ENCODE data around the gene VPS26A.
A peak's percentile ranks its signal among the peaks of the same experiment; 100 is the strongest.
"Not testable (repeated sequence)": the region's sequence is repeated elsewhere in the genome, so short reads cannot be mapped to it uniquely, and the experiment has no call there.

Gene VPS26A

GRCh38 chr10:69151984-69152383, 28.0 kb downstream of the VPS26A start:
- CTCF ChIA-PET, result interaction anchor here (2.1 kb wide), 1 partner anchor 9 kb away, joined by 6 read pairs; no protein-coding TSS in a partner anchor
- TF ChIP-seq, protein P1, sequence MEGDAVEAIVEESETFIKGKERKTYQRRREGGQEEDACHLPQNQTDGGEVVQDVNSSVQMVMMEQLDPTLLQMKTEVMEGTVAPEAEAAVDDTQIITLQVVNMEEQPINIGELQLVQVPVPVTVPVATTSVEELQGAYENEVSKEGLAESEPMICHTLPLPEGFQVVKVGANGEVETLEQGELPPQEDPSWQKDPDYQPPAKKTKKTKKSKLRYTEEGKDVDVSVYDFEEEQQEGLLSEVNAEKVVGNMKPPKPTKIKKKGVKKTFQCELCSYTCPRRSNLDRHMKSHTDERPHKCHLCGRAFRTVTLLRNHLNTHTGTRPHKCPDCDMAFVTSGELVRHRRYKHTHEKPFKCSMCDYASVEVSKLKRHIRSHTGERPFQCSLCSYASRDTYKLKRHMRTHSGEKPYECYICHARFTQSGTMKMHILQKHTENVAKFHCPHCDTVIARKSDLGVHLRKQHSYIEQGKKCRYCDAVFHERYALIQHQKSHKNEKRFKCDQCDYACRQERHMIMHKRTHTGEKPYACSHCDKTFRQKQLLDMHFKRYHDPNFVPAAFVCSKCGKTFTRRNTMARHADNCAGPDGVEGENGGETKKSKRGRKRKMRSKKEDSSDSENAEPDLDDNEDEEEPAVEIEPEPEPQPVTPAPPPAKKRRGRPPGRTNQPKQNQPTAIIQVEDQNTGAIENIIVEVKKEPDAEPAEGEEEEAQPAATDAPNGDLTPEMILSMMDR (IDR thresholded peaks at IDR 0.05; ENCODE audit: control extremely low read depth, extremely low read depth, low read depth, missing control alignments), result no peak
- POLR2A ChIA-PET, result interaction anchor here (0.6 kb wide), 1 partner anchor 196 kb away, joined by 4 read pairs; the partner anchor contains the start of gene DDX21
- DNase-seq (ENCODE audit: extremely low spot score), result no peak

GRCh38 chr10:69153227-69153626, 29.2 kb downstream of the VPS26A start:
- TF ChIP-seq, protein P1 (IDR thresholded peaks at IDR 0.05; ENCODE audit: control extremely low read depth, extremely low read depth, low read depth, missing control alignments), result no peak
- POLR2A ChIA-PET, result no interaction called here
- DNase-seq (ENCODE audit: extremely low spot score), result no peak
- CTCF ChIA-PET, result interaction anchor here (0.9 to 2.1 kb wide), 3 partner anchors 10 to 172 kb away, joined by 3 to 6 read pairs (median 3); no protein-coding TSS in a partner anchor

DNA sequence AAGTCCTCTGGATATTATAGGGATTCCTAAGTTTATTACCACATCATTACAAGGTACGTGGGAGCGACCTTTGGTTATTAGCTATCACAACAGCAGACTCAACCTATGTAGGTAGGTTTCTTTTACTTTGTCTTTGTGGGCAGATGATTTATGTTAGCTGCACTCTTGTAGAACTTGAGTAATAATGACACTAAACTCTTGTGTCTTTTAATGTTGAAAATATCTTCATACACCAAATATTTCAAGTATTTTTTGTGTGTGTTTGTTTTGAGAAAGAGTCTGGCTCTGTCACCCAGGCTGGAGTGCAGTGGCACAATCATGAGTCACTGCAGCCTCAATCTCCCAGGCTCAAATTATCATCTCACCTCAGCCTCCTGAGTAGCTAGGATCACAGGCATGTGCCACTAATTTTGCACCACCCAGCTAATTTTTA, 36.8 kb downstream of the VPS26A start:
- CTCF ChIA-PET, result interaction anchor here (1.3 kb wide), 1 partner anchor 10 kb away, joined by 3 read pairs; no protein-coding TSS in a partner anchor
- no peak for DNase-seq (ENCODE audit: extremely low spot score)
- POLR2A ChIA-PET, result no interaction called here
- TF ChIP-seq, protein P1 (IDR thresholded peaks at IDR 0.05; ENCODE audit: control extremely low read depth, extremely low read depth, low read depth, missing control alignments), result no peak

DNA sequence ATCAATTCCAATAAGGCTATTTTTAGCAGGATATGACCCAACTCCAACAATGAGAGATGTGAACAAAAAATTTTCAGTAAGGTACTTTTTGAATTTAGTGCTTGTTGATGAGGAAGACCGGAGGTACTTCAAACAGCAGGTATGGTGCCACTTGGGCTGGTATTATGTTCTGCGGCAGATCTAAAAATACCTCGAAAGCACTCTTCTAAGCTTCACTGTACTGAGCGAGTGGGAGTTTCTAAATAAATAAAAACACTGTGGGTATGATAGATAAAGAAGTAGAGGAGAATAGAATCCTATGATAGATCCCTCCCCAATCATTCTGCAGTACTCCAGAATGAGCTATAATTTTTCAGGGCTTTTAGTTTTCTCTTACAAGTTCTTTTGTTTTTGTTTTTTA, 44.5 kb downstream of the VPS26A start:
- CTCF ChIA-PET, result no interaction called here
- POLR2A ChIA-PET, result no interaction called here
- DNase-seq (ENCODE audit: extremely low spot score), result no peak
- TF ChIP-seq, protein P1 (IDR thresholded peaks at IDR 0.05; ENCODE audit: control extremely low read depth, extremely low read depth, low read depth, missing control alignments), result no peak

GRCh38 chr10:69172241-69172982, 48.4 kb downstream of the VPS26A start:
- TF ChIP-seq, protein P1 (IDR thresholded peaks at IDR 0.05; ENCODE audit: control extremely low read depth, extremely low read depth, low read depth, missing control alignments), result no peak
- ChIA-PET POLR2A (no interaction called here), CTCF (interaction anchor here (1.0 to 1.9 kb wide), 6 partner anchors 13 to 236 kb away, joined by 3 to 6 read pairs (median 4); partner anchors contain the start of gene DDX21)
- DNase-seq (ENCODE audit: extremely low spot score), result peak; percentile 29

DNA sequence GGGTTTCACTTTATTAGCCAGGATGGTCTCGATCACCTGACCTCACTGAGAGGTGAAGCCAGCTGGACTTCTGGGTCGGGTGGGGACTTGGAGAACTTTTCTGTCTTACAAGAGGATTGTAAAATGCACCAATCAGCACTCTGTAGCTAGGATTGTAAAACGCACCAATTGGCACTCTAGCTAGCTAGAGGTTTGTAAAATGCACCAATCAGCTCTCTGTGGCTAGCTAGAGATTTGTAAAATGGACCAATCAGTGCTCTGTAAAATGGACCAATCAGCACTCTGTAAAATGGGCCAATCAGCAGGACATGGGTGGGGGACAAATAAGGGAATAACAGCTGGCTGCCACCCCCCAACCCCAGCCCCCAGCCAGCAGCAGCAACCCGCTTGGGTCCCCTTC, 51.3 kb downstream of the VPS26A start:
- not testable (repeated sequence) for DNase-seq (ENCODE audit: extremely low spot score)
- ChIA-PET CTCF (interaction anchor here (1.0 to 1.6 kb wide), 2 partner anchors 9 to 224 kb away, joined by 4 to 5 read pairs; no protein-coding TSS in a partner anchor), POLR2A (interaction anchor here (0.6 kb wide), 1 partner anchor 78 kb away, joined by 4 read pairs; no protein-coding TSS in a partner anchor)

DNA sequence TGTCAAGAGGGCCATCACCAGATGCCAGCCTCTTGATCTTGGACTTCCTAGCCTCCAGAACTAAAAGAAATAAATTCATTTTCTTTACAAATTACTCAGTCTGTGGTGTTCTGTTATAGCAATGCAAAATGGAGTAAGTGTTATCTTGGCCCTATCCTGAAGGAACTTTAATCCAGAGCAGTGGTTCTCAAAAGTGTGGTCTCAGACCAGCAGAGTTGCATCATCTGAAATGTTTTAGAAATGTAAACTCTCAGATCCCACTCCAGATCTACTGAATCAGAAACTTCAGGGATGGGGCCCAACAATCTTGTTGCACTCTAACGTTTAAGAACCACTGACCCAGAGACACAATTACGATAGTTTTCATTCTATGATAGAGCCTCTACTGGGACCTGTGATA, 52.8 kb downstream of the VPS26A start:
- ChIA-PET POLR2A (no interaction called here), CTCF (no interaction called here)
- no peak for DNase-seq (ENCODE audit: extremely low spot score)
- TF ChIP-seq, protein P1 (IDR thresholded peaks at IDR 0.05; ENCODE audit: control extremely low read depth, extremely low read depth, low read depth, missing control alignments), result no peak
